GM10248 (cell line): ENCODE measurements around the gene MYO5A.
A peak's percentile ranks its signal among the peaks of the same experiment; 100 is the strongest.

Experiments used
- CTCF ChIA-PET: fragments of 300-600 bp; sonication (Branson Sonifier 250); formaldehyde crosslinking; extraction: SDS; loops from one replicate; lab custom pipeline; 2021; ENCODE audit warnings: antibody characterized with exemption; lab: Yijun Ruan, JAX
- POLR2A ChIA-PET: fragments of 350-650 bp; sonication (Branson Sonifier 250); formaldehyde crosslinking; extraction: SDS; loops from one replicate; lab custom pipeline; 2020; ENCODE audit warnings: antibody characterized with exemption; lab: Yijun Ruan, JAX
- DNase-seq: peaks from one replicate; pipeline ENCODE4 v3.0.0; 2012; ENCODE audit errors: extremely low spot score
- CTCF ChIP-seq: IDR thresholded peaks from 2 replicates; pipeline ENCODE4 v1.5.1; 2012; ENCODE audit warnings: mild to moderate bottlenecking, low read depth; ENCODE audit errors: extremely low read depth, missing control alignments, control extremely low read depth

The MYO5A gene

GRCh38 chr15:52546031-52546751 is 17.5 kb upstream of the MYO5A start:
- DNase-seq: no peak
- TF ChIP-seq CTCF: no peak
- ChIA-PET CTCF (interaction anchor here (1.8 kb wide), 1 partner anchor 15 kb away, joined by 5 read pairs; no protein-coding TSS in a partner anchor), POLR2A (no interaction called here)

- ChIA-PET CTCF (no interaction called here), POLR2A (no interaction called here)
Observed at GRCh38 chr15:52540374-52541012, 11.8 kb upstream of the MYO5A start.

GRCh38 chr15:52537459-52537858 is 8.8 kb upstream of the MYO5A start:
- ChIA-PET CTCF (no interaction called here), POLR2A (interaction anchor here (0.6 kb wide), 1 partner anchor 15 kb away, joined by 5 read pairs; no protein-coding TSS in a partner anchor)
- no peak for DNase-seq
- TF ChIP-seq CTCF: no peak

More at GRCh38 chr15:52540374-52541012, 11.8 kb upstream of the MYO5A start:
- DNase-seq: no peak
- no peak for TF ChIP-seq CTCF

GRCh38 chr15:52532427-52532826 is 3.7 kb upstream of the MYO5A start:
- TF ChIP-seq CTCF: no peak
- POLR2A ChIA-PET: no interaction called here
- CTCF ChIA-PET: interaction anchor here (1.1 to 1.7 kb wide), 3 partner anchors 11 to 159 kb away, joined by 3 to 5 read pairs (median 3); no protein-coding TSS in a partner anchor
- no peak for DNase-seq

GRCh38 chr15:52529940-52530339 is 1.3 kb upstream of the MYO5A start:
- ChIA-PET POLR2A (no interaction called here), CTCF (interaction anchor here (1.4 kb wide), 1 partner anchor 14 kb away, joined by 4 read pairs; no protein-coding TSS in a partner anchor)
- TF ChIP-seq CTCF: no peak
- DNase-seq: no peak

GRCh38 chr15:52529341-52529924 is 753 bp upstream of the MYO5A start:
- peak; percentile 21 for DNase-seq
- no peak for TF ChIP-seq CTCF
- POLR2A ChIA-PET: no interaction called here
- CTCF ChIA-PET: interaction anchor here (1.3 to 1.7 kb wide), 3 partner anchors 14 to 33 kb away, joined by 4 to 6 read pairs (median 4); no protein-coding TSS in a partner anchor
